Measurements from ENCODE around the gene CDK17.

Gene CDK17

GRCh38 chr12:96442906-96443305 is 42.7 kb upstream of the CDK17 start:
- TF ChIP-seq OSR1 (CRISPR knock-in tag; IDR thresholded peaks at IDR 0.05) (no peak), ZNF565 (CRISPR knock-in tag; conservative IDR thresholded peaks at IDR 0.05; ENCODE audit: low read depth) (no peak), CREB5 (CRISPR knock-in tag; IDR thresholded peaks at IDR 0.05; ENCODE audit: low read depth) (no peak), ZNF70 (CRISPR knock-in tag; IDR thresholded peaks at IDR 0.05) (no peak), CSDC2 (CRISPR knock-in tag; IDR thresholded peaks at IDR 0.05) (no peak), SNAI2 (CRISPR knock-in tag; IDR thresholded peaks at IDR 0.05) (no peak), ESRRG (CRISPR knock-in tag; IDR thresholded peaks at IDR 0.05) (no peak), TCF4 (CRISPR knock-in tag; IDR thresholded peaks at IDR 0.05; ENCODE audit: borderline replicate concordance) (no peak)
- no peak for ATAC-seq

GRCh38 chr12:96441816-96442215 is 41.6 kb upstream of the CDK17 start:
- TF ChIP-seq TSHZ2 (CRISPR knock-in tag; IDR thresholded peaks at IDR 0.05): no peak
- no peak for TF ChIP-seq ZNF70 (CRISPR knock-in tag; IDR thresholded peaks at IDR 0.05)
- no peak for TF ChIP-seq ESRRG (CRISPR knock-in tag; IDR thresholded peaks at IDR 0.05)
- TF ChIP-seq TOX (CRISPR knock-in tag; IDR thresholded peaks at IDR 0.05; ENCODE audit: borderline replicate concordance): no peak
- TF ChIP-seq CSRNP3 (CRISPR knock-in tag; IDR thresholded peaks at IDR 0.05): no peak
- no peak for TF ChIP-seq ISL1 (CRISPR knock-in tag; IDR thresholded peaks at IDR 0.05)
- TF ChIP-seq ZFP3 (CRISPR knock-in tag; IDR thresholded peaks at IDR 0.05): no peak
- no peak for TF ChIP-seq PATZ1 (CRISPR knock-in tag; IDR thresholded peaks at IDR 0.05; ENCODE audit: borderline replicate concordance)
- no peak for TF ChIP-seq PPARA (CRISPR knock-in tag; IDR thresholded peaks at IDR 0.05; ENCODE audit: borderline replicate concordance)
- no peak for TF ChIP-seq ZFP30 (CRISPR knock-in tag; IDR thresholded peaks at IDR 0.05)
- no peak for TF ChIP-seq CREB5 (CRISPR knock-in tag; IDR thresholded peaks at IDR 0.05; ENCODE audit: low read depth)
- TF ChIP-seq GLIS3 (CRISPR knock-in tag; IDR thresholded peaks at IDR 0.05): no peak
- TF ChIP-seq ZNF565 (CRISPR knock-in tag; conservative IDR thresholded peaks at IDR 0.05; ENCODE audit: low read depth): no peak
- TF ChIP-seq ZC3H10 (CRISPR knock-in tag; IDR thresholded peaks at IDR 0.05): no peak
- no peak for TF ChIP-seq ARNTL (CRISPR knock-in tag; IDR thresholded peaks at IDR 0.05; ENCODE audit: borderline replicate concordance, low read depth)

GRCh38 chr12:96438330-96438729 is 38.1 kb upstream of the CDK17 start:
- ATAC-seq: peak; percentile 54; the same call in 2 of the 3 replicates
- peak; percentile 16; the same call in 1 of the 2 replicates for TF ChIP-seq ISL1 (CRISPR knock-in tag; IDR thresholded peaks at IDR 0.05)
- TF ChIP-seq OSR1 (CRISPR knock-in tag; IDR thresholded peaks at IDR 0.05): no peak
- no peak for TF ChIP-seq ESRRG (CRISPR knock-in tag; IDR thresholded peaks at IDR 0.05)
- TF ChIP-seq PATZ1 (CRISPR knock-in tag; IDR thresholded peaks at IDR 0.05; ENCODE audit: borderline replicate concordance): no peak

More at GRCh38 chr12:96441816-96442215, 41.6 kb upstream of the CDK17 start:
- no peak for ATAC-seq
